ENCODE results near the gene TRIM7. TPM values are rescaled to one million over a fixed set of nuclear protein-coding genes. Genes with fewer than 3 reads are reported as not detected.
"Not testable (repeated sequence)": the region's sequence is repeated elsewhere in the genome, so short reads cannot be mapped to it uniquely, and the experiment has no call there.

Gene TRIM7
- polyA plus RNA-seq, 1 experiment, result 3.2 TPM

GRCh38 chr5:181215997-181216989, 11.3 kb upstream of the TRIM7 start:
- peak overlapping the region; percentile 15; the same call in 1 of the 2 replicates for H3K4me3 ChIP-seq (ENCODE audit: low read depth, low read length)
- no peaks in the 10 kb centered on the region for H3K36me3 ChIP-seq (ENCODE audit: control insufficient read depth, insufficient read depth, low read length)
- POLR2A ChIA-PET, result no interaction called here
- CTCF ChIA-PET, result interaction anchor here (0.9 to 1.5 kb wide), 3 partner anchors 9 to 32 kb away, joined by 4 read pairs; no protein-coding TSS in a partner anchor
- DNase-seq (ENCODE audit: low read depth), result no peak
- TF ChIP-seq, protein P1, sequence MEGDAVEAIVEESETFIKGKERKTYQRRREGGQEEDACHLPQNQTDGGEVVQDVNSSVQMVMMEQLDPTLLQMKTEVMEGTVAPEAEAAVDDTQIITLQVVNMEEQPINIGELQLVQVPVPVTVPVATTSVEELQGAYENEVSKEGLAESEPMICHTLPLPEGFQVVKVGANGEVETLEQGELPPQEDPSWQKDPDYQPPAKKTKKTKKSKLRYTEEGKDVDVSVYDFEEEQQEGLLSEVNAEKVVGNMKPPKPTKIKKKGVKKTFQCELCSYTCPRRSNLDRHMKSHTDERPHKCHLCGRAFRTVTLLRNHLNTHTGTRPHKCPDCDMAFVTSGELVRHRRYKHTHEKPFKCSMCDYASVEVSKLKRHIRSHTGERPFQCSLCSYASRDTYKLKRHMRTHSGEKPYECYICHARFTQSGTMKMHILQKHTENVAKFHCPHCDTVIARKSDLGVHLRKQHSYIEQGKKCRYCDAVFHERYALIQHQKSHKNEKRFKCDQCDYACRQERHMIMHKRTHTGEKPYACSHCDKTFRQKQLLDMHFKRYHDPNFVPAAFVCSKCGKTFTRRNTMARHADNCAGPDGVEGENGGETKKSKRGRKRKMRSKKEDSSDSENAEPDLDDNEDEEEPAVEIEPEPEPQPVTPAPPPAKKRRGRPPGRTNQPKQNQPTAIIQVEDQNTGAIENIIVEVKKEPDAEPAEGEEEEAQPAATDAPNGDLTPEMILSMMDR (IDR thresholded peaks at IDR 0.05; ENCODE audit: insufficient read depth, low read depth, low read length), result no peak
- peaks cover 2% of the 10 kb centered on the region; the same call in 1 of the 2 replicates for H3K27me3 ChIP-seq (ENCODE audit: control insufficient read depth, insufficient read depth, low read length)

GRCh38 chr5:181214249-181214648, 9.3 kb upstream of the TRIM7 start:
- CTCF ChIA-PET, result interaction anchor here (0.9 kb wide), 1 partner anchor 10 kb away, joined by 3 read pairs; no protein-coding TSS in a partner anchor
- POLR2A ChIA-PET; DNase-seq (ENCODE audit: low read depth); H3K36me3 ChIP-seq (ENCODE audit: control insufficient read depth, insufficient read depth, low read length); H3K4me3 ChIP-seq (ENCODE audit: low read depth, low read length); H3K27me3 ChIP-seq (ENCODE audit: control insufficient read depth, insufficient read depth, low read length): not testable (repeated sequence)

DNA sequence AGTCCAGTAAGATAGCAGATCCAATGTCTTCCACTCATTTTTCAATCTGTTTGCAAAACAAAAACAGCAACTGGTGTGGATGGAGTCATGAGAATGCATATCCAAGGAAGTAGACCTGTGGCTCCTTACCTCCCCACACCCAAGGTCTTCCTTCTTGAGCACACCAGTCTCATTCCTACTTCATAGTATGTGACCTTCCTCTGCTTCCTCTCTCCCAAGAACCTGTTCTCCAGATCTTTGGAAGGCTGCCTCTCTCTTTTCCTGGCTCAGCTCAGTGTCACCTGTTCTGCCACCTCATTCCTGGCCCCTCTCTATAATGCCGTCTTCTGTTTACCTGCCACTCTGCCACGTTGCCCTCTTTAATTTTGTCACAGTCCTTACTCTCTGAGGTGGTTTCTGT, 7.9 kb upstream of the TRIM7 start:
- H3K27me3 ChIP-seq (ENCODE audit: control insufficient read depth, insufficient read depth, low read length), result peaks cover 2% of the 10 kb centered on the region; the same call in 1 of the 2 replicates
- H3K36me3 ChIP-seq (ENCODE audit: control insufficient read depth, insufficient read depth, low read length), result no peaks in the 10 kb centered on the region
- no peak for DNase-seq (ENCODE audit: low read depth)
- TF ChIP-seq, protein P1 (IDR thresholded peaks at IDR 0.05; ENCODE audit: insufficient read depth, low read depth, low read length), result no peak
- POLR2A ChIA-PET, result no interaction called here
- CTCF ChIA-PET, result interaction anchor here (1.4 kb wide), 1 partner anchor 21 kb away, joined by 4 read pairs; no protein-coding TSS in a partner anchor
- no peak overlapping the region for H3K4me3 ChIP-seq (ENCODE audit: low read depth, low read length)

DNA sequence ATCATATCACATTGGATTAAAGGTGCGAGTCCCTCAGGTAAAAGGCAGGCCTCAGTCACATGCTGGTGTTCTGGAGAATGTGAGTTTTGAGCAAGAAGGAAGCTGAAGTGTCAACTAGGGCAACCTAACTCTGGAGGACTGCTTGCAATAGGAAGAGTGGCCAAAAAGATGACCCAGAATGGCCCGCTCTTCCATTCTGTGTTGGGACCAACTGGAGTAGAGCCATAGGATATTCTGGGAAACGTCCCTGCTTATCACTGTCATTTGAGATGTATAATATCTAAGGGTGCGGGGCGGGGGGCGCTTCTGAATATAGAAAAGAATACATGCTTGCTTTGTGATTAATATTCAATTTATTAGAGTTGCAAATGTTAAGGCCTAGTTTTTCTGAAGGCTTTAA, 7.1 kb upstream of the TRIM7 start:
- Histone ChIP-seq H3K36me3 (ENCODE audit: control insufficient read depth, insufficient read depth, low read length) (no peaks in the 10 kb centered on the region), H3K4me3 (ENCODE audit: low read depth, low read length) (no peak overlapping the region), H3K27me3 (ENCODE audit: control insufficient read depth, insufficient read depth, low read length) (peaks cover 2% of the 10 kb centered on the region; the same call in 1 of the 2 replicates)
- DNase-seq (ENCODE audit: low read depth), result no peak
- CTCF ChIA-PET, result interaction anchor here (1.4 kb wide), 1 partner anchor 20 kb away, joined by 4 read pairs; no protein-coding TSS in a partner anchor
- POLR2A ChIA-PET, result no interaction called here
- TF ChIP-seq, protein P1 (IDR thresholded peaks at IDR 0.05; ENCODE audit: insufficient read depth, low read depth, low read length), result no peak

DNA sequence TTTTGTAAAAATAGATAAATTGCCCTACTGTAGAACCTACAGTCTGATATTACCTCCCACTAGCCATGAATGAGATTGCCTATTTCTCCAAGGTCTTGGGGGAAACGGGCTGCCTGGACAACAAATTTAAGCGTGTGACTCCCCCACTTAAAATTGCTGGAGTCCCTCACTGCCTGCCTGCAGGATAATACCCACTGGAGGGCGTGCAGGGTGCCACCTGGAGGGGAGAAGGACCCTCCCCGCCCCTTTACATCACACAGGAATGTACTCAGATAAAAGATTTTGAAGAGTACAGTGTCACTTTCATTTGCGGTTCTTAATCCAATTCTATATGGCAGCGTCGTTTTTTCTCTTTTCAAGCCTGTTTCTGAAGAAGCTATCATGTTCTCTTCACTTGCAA, 6.2 kb upstream of the TRIM7 start:
- H3K4me3 ChIP-seq (ENCODE audit: low read depth, low read length), result no peak overlapping the region
- ChIA-PET CTCF (no interaction called here), POLR2A (no interaction called here)
- no peak for DNase-seq (ENCODE audit: low read depth)
- H3K27me3 ChIP-seq (ENCODE audit: control insufficient read depth, insufficient read depth, low read length), result peaks cover 2% of the 10 kb centered on the region; the same call in 1 of the 2 replicates
- no peaks in the 10 kb centered on the region for H3K36me3 ChIP-seq (ENCODE audit: control insufficient read depth, insufficient read depth, low read length)
- TF ChIP-seq, protein P1 (IDR thresholded peaks at IDR 0.05; ENCODE audit: insufficient read depth, low read depth, low read length), result no peak

- DNase-seq (ENCODE audit: low read depth); H3K36me3 ChIP-seq (ENCODE audit: control insufficient read depth, insufficient read depth, low read length); H3K27me3 ChIP-seq (ENCODE audit: control insufficient read depth, insufficient read depth, low read length); CTCF ChIA-PET; POLR2A ChIA-PET; H3K4me3 ChIP-seq (ENCODE audit: low read depth, low read length): not testable (repeated sequence)
Measured at GRCh38 chr5:181210698-181211097, 5.7 kb upstream of the TRIM7 start.

GRCh38 chr5:181210148-181210547, 5.2 kb upstream of the TRIM7 start:
- H3K36me3 ChIP-seq (ENCODE audit: control insufficient read depth, insufficient read depth, low read length); POLR2A ChIA-PET; DNase-seq (ENCODE audit: low read depth); H3K27me3 ChIP-seq (ENCODE audit: control insufficient read depth, insufficient read depth, low read length); CTCF ChIA-PET; H3K4me3 ChIP-seq (ENCODE audit: low read depth, low read length): not testable (repeated sequence)

DNA sequence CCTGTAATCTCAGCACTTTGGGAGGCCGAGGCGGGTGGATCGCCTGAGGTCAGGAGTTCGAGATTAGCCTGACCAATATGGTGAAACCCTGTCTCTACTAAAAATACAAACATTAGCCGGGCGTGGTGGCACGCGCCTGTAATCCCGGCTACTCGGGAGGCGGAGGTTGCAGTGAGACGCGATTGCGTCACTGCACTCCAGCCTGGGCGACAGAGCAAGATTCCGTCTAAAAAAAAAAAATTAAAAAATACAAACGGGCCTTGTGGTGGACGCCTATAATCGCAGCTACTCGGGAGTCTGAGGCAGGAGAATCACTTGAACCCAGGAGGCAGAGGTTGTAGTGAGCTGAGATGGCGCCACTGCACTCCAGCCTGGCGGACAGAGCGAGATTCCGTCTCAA, 4.0 kb upstream of the TRIM7 start:
- H3K36me3 ChIP-seq (ENCODE audit: control insufficient read depth, insufficient read depth, low read length); H3K4me3 ChIP-seq (ENCODE audit: low read depth, low read length); H3K27me3 ChIP-seq (ENCODE audit: control insufficient read depth, insufficient read depth, low read length); CTCF ChIA-PET; POLR2A ChIA-PET; DNase-seq (ENCODE audit: low read depth): not testable (repeated sequence)

All from BJ (cell line).